ENCODE measurements around the gene LRP1B.

Gene LRP1B

DNA sequence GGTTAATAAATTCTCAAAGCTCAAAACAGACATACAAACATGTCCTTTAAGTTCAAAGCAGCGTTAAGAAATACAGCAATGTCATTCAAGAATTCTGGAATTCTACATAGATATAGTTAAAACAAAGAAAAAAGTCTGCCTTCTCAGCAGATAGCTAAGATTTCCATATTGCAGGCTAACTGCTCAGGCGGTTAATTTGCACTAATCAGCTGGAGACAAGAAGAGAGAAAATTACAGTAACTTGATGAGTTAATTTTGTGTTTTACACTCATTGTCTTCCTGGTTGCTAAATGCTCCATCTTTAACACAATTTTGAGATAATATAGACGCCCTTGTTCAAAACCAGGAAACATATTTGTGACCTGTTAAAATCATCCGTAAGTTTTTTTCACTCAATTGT is 1012.0 kb downstream of the LRP1B start:
- H3K9me3 ChIP-seq (replicated peaks in 1 of 11) = no peaks in the 10 kb centered on the region
- H3K4me3 ChIP-seq = no peak overlapping the region
- no peak for TF ChIP-seq Cebpa-rat (IDR thresholded peaks at IDR 0.05)
- H3K4me1 ChIP-seq = no peaks in the 10 kb centered on the region
- H3K27ac ChIP-seq = no peak overlapping the region
- no peak overlapping the region for H3K4me2 ChIP-seq
- no peaks in the 10 kb centered on the region for H3K36me3 ChIP-seq
- H4K20me1 ChIP-seq = no peaks in the 10 kb centered on the region
- H3K9ac ChIP-seq = no peak overlapping the region
- H3K27me3 ChIP-seq = no peaks in the 10 kb centered on the region

DNA sequence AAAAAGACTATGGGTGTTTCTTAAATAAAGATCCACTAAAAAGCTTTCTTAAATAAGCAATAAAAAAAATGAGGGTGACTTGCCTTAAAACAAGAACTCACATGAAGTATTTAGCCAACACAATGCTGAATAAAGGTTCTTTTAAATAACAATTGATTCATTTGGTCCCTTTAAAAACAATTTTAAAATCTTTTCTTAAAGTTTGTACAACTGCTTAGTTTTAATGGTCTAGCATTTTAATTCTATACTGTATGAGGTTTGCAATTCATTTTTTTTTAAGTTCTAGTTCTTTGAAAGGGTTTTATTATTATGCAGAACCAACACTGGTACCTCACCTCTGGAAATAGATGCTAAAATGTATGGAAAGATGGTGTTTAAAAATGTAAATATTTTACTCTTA is 1017.5 kb downstream of the LRP1B start:
- Histone ChIP-seq H3K27ac (no peak overlapping the region), H3K4me2 (no peak overlapping the region), H4K20me1 (no peaks in the 10 kb centered on the region), H3K9ac (no peak overlapping the region), H3K4me3 (no peak overlapping the region), H3K9me3 (replicated peaks in 1 of 11) (peaks cover 0 to 10% (median 4%) of the 10 kb centered on the region in 11 experiments; a peak in 4 of 22 replicates), H3K36me3 (no peaks in the 10 kb centered on the region), H3K4me1 (no peaks in the 10 kb centered on the region), H3K27me3 (no peaks in the 10 kb centered on the region)
- no peak for TF ChIP-seq Cebpa-rat (IDR thresholded peaks at IDR 0.05)

DNA sequence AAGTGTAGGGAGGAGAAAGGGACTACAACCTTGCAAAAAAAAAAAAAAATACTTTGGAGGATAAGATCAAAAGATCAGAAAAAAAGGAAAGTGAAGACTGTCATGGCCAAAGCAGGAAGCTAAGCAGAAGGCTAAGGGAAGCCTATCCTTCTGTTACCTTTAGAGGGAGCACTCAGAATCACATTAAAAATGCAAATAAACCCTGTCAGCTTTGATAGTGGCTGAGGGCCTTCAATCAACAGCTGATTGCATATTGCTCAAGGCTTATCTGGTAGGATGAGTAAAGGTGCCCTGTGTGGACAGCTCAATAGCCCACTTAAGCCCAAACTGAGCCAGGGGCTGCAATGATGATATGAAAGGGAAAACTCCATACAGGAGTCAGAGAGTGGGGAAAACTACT is 1021.2 kb downstream of the LRP1B start:
- Histone ChIP-seq H3K4me2 (no peak overlapping the region), H4K20me1 (no peaks in the 10 kb centered on the region), H3K36me3 (no peaks in the 10 kb centered on the region), H3K27ac (no peak overlapping the region), H3K4me3 (no peak overlapping the region), H3K27me3 (no peaks in the 10 kb centered on the region), H3K9me3 (replicated peaks in 1 of 11) (peaks cover 0 to 10% (median 4%) of the 10 kb centered on the region in 11 experiments; a peak in 4 of 22 replicates), H3K4me1 (peaks cover 0 to 7% (median 2%) of the 10 kb centered on the region in 10 experiments; a peak in 7 of 20 replicates), H3K9ac (no peak overlapping the region)
- TF ChIP-seq Cebpa-rat (IDR thresholded peaks at IDR 0.05) = no peak

DNA sequence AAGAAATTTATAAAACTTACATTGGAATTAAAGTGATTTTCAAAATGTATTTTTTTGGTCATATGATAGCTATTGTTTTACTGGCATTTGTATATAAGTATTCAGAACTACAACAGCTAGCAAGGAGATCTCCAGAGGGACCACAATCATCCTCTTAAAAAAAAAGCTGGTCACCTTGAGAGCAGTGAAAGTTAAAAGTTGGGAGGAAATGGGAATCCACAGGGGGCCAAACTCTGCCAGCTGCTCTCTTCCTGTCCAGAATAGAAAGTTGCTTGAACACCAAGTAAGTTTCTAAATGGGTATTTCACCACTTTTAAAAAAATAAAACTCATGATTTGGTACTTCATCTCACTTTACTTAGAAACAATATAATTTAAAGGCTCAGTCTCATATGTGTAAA is 1025.1 kb downstream of the LRP1B start:
- TF ChIP-seq Cebpa-rat (IDR thresholded peaks at IDR 0.05) = no peak
- Histone ChIP-seq H3K9me3 (replicated peaks in 1 of 11) (no peaks in the 10 kb centered on the region), H3K4me1 (peaks cover 0 to 7% (median 2%) of the 10 kb centered on the region in 10 experiments; a peak in 7 of 20 replicates), H3K4me3 (no peak overlapping the region), H3K27ac (no peak overlapping the region), H3K9ac (no peak overlapping the region), H3K4me2 (peak overlapping the region in 3 of 11 experiments; percentile 3 to 43 (median 39); a peak in 3 of 22 replicates), H4K20me1 (no peaks in the 10 kb centered on the region), H3K36me3 (no peaks in the 10 kb centered on the region), H3K27me3 (no peaks in the 10 kb centered on the region)

DNA sequence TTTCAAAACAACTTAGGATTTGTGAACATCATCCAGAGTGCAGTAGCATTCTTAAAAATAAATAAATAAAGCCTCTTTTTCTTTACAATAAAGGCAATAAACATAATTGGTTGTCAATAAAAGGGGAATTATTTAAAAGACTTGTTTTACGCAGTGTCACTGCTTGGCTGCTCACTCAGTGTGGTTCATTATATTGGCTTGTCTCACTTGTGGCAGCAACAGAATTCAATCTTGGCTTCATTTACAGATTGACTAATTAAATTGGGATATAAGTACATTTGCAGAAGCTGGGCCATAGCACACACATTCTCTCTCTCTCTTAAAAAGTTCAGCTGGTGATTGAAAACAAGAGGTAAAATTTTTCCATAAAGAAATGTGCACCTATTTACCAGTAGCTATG is 1027.6 kb downstream of the LRP1B start:
- Histone ChIP-seq H3K4me1 (peaks cover 0 to 7% (median 2%) of the 10 kb centered on the region in 10 experiments; a peak in 7 of 20 replicates), H3K9me3 (replicated peaks in 1 of 11) (no peaks in the 10 kb centered on the region), H3K36me3 (no peaks in the 10 kb centered on the region), H3K4me3 (no peak overlapping the region), H3K27ac (no peak overlapping the region), H3K27me3 (no peaks in the 10 kb centered on the region), H3K9ac (no peak overlapping the region), H3K4me2 (no peak overlapping the region), H4K20me1 (no peaks in the 10 kb centered on the region)
- no peak for TF ChIP-seq Cebpa-rat (IDR thresholded peaks at IDR 0.05)

DNA sequence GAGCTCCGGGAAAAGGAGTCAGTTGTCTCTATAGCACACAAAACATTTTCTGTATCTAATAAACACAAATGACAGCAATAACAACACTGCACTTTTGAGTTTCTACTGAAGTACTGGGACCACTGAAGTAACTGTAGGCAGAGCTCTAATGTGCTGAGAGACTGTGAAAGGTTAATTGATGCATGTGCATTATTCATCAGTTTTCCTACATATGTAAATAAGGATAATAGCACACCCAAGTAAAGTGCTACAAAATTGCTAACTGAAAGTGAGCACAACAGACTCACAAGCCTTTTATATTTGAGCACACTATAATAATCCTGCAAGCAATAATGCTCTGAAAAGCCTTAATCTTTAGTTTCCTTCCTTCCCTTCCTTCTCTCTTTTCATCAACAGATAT is 1051.6 kb downstream of the LRP1B start:
- Histone ChIP-seq H3K27ac (no peak overlapping the region), H3K4me3 (no peak overlapping the region)

DNA sequence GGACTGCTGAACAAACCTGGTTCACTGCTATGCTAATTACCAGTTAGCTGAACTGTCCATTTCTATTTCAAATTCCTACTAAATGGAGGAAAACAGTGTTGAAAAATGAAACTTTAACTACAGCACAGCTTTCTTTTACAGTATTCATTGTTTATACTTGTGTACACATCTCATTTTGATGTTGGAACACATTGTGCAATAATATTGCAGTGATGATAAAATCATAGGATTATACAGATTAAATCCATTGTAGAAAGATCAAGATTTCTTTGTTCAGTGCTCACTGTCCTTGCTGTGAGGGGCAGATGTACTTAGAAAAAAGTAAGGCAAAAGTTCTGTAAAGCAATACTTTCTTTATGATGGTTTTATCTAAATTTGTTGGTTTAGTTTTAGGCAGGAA is 1055.1 kb downstream of the LRP1B start:
- Histone ChIP-seq H3K4me3 (no peak overlapping the region), H3K4me2 (no peak overlapping the region), H3K36me3 (no peaks in the 10 kb centered on the region), H3K27ac (no peak overlapping the region), H4K20me1 (no peaks in the 10 kb centered on the region), H3K27me3 (no peaks in the 10 kb centered on the region), H3K4me1 (no peaks in the 10 kb centered on the region), H3K9ac (no peak overlapping the region), H3K9me3 (replicated peaks in 1 of 11) (no peaks in the 10 kb centered on the region)
- TF ChIP-seq Cebpa-rat (IDR thresholded peaks at IDR 0.05) = no peak

More for the DNA sequence above, 1051.6 kb downstream of the LRP1B start:
- H4K20me1 ChIP-seq = no peaks in the 10 kb centered on the region
- H3K36me3 ChIP-seq = no peaks in the 10 kb centered on the region
- H3K9me3 ChIP-seq (replicated peaks in 1 of 11) = no peaks in the 10 kb centered on the region
- H3K27me3 ChIP-seq = no peaks in the 10 kb centered on the region
- no peaks in the 10 kb centered on the region for H3K4me1 ChIP-seq
- H3K4me2 ChIP-seq = no peak overlapping the region
- H3K9ac ChIP-seq = no peak overlapping the region
- TF ChIP-seq Cebpa-rat (IDR thresholded peaks at IDR 0.05) = no peak

DNA sequence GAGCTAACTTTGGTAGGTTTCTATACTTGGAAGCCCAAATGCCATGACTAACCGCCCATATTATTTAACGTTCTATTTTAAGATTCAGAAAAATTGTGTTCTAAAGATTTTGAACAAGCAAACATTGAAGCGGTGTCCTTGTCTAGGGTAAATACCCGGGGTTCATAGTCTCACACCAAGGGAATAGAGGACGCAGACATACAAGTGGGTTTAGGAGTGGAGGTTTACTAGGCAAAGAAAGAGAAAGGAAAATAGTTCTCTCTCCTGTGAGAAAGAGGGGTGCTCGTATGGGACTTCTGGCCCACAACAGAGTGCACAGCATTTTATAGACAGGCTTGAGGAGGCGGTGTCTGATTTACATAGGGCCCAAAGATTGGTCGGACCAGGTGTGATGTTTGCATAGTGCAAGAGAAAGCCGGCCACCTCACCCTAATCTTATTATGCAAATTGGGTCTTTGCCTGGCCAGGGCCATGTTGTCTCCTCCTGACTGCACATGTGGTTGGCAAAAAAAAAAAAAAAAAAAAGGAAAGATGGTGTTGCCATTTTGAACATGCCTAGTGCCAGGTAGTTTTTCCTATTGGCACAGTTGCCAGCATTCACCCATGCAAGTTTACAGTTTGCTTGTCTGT is 1062.6 kb downstream of the LRP1B start:
- no peak for TF ChIP-seq Cebpa-rat (IDR thresholded peaks at IDR 0.05)
- Histone ChIP-seq H3K4me2 (no peak overlapping the region), H3K4me1 (no peaks in the 10 kb centered on the region), H4K20me1 (no peaks in the 10 kb centered on the region), H3K4me3 (no peak overlapping the region), H3K9ac (no peak overlapping the region), H3K27me3 (no peaks in the 10 kb centered on the region), H3K9me3 (replicated peaks in 1 of 11) (no peaks in the 10 kb centered on the region), H3K36me3 (no peaks in the 10 kb centered on the region), H3K27ac (no peak overlapping the region)

DNA sequence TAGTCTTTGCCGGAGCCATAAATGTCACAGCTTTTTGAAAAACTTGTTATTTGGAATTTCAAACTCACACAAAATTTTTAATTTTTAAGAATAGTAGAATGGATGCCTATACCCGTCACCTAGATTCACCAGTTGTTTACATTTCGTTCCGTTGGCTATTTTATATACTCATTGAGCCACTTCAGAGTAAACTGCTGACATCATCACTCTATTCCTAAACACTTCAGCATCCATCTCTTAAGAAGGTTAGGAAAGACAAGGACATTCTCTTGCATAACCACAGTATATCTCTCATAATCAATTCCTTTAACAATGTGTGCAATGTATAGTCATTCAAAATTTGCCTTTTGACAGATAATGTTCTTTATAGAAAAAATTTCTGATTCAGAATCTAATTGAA is 1065.8 kb downstream of the LRP1B start:
- Histone ChIP-seq H3K27ac (no peak overlapping the region), H3K9me3 (replicated peaks in 1 of 11) (no peaks in the 10 kb centered on the region), H3K27me3 (no peaks in the 10 kb centered on the region), H3K4me2 (no peak overlapping the region), H4K20me1 (no peaks in the 10 kb centered on the region), H3K4me1 (no peaks in the 10 kb centered on the region), H3K4me3 (no peak overlapping the region), H3K36me3 (no peaks in the 10 kb centered on the region), H3K9ac (no peak overlapping the region)
- no peak for TF ChIP-seq Cebpa-rat (IDR thresholded peaks at IDR 0.05)

DNA sequence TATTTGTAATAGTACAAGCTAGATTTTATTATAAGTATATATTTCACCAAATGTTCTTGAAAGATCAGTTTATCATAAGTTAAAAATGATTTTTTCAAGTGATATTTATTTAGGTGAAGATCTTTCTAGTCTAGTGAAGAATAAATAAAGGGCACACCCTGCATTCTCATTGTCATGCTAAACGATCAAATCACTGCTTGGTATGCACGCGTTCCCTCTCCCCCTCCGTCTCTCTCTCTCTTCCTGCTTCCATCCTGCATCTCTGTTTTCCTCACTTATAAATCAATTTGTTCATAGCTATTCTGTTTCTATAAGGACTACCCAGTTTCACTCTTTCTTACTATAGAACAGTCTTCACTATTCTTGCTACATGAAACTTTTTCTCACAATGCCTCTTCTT is 1067.4 kb downstream of the LRP1B start:
- H3K9ac ChIP-seq = no peak overlapping the region
- H3K4me2 ChIP-seq = no peak overlapping the region
- H3K4me3 ChIP-seq = no peak overlapping the region
- H3K4me1 ChIP-seq = no peaks in the 10 kb centered on the region; a peak in 1 of 20 replicates
- H3K9me3 ChIP-seq (replicated peaks in 1 of 11) = no peaks in the 10 kb centered on the region
- no peaks in the 10 kb centered on the region for H3K36me3 ChIP-seq
- no peaks in the 10 kb centered on the region for H3K27me3 ChIP-seq
- no peaks in the 10 kb centered on the region for H4K20me1 ChIP-seq
- no peak for TF ChIP-seq Cebpa-rat (IDR thresholded peaks at IDR 0.05)
- no peak overlapping the region for H3K27ac ChIP-seq

All from BLaER1 treated with 17β-estradiol and CSF1 and Interleukin-3, amounts not matched to agents 10 nM and 100 nM (cell line).